Dermis blood vessel endothelial cell (primary cell): ENCODE data around the gene FBXO31. TPM values are rescaled to one million over a fixed set of nuclear protein-coding genes. Genes with fewer than 3 reads are reported as not detected.
A peak's percentile ranks its signal among the peaks of the same experiment; 100 is the strongest.

Source experiments
- DNase-seq: peaks from one replicate; pipeline ENCODE4 v3.0.0; 2010
- total RNA-seq: library from RNA; depleted of rRNA; stranded (reverse); fragments of >200 nt; gene quantifications from 2 replicates; pipeline ENCODE4 v1.2.3, GENCODE V29; 2014

The FBXO31 gene
- total RNA-seq, 1 donor from 2014 or later: 36.1 TPM

GRCh38 chr16:87323727-87324410 is 59.7 kb downstream of the FBXO31 start:
- DNase-seq: no peak

- DNase-seq: no peak
Measured at GRCh38 chr16:87322833-87323726, 60.5 kb downstream of the FBXO31 start.

GRCh38 chr16:87322360-87322759 is 61.2 kb downstream of the FBXO31 start:
- DNase-seq: no peak

- no peak for DNase-seq
Measured at GRCh38 chr16:87321336-87322107, 62.1 kb downstream of the FBXO31 start.

GRCh38 chr16:87320510-87321227 is 62.9 kb downstream of the FBXO31 start:
- DNase-seq: no peak

GRCh38 chr16:87319997-87320491 is 63.5 kb downstream of the FBXO31 start:
- peak; percentile 21 for DNase-seq

GRCh38 chr16:87319011-87319410 is 64.6 kb downstream of the FBXO31 start:
- DNase-seq: no peak

- DNase-seq: peak; percentile 66
Measured at GRCh38 chr16:87317750-87318644, 65.6 kb downstream of the FBXO31 start.

GRCh38 chr16:87316923-87317749 is 66.4 kb downstream of the FBXO31 start, which contains the start of gene C16orf95:
C16orf95 (minus strand) TSS chr16:87317392; CDS start chr16:87317242, 150 bp downstream.
- DNase-seq: peak; percentile 97

GRCh38 chr16:87316450-87316922 is 67.1 kb downstream of the FBXO31 start:
- no peak for DNase-seq

- DNase-seq: no peak
Measured at GRCh38 chr16:87314990-87315420, 68.6 kb downstream of the FBXO31 start.

- no peak for DNase-seq
Measured at GRCh38 chr16:87312008-87312407, 71.6 kb downstream of the FBXO31 start.

GRCh38 chr16:87311387-87311786 is 72.2 kb downstream of the FBXO31 start:
- no peak for DNase-seq

GRCh38 chr16:87310610-87311009 is 73.0 kb downstream of the FBXO31 start:
- DNase-seq: no peak

GRCh38 chr16:87309620-87310525 is 73.7 kb downstream of the FBXO31 start:
- no peak for DNase-seq

- no peak for DNase-seq
Measured at GRCh38 chr16:87308826-87309225, 74.8 kb downstream of the FBXO31 start.

GRCh38 chr16:87306516-87306915 is 77.1 kb downstream of the FBXO31 start:
- DNase-seq: no peak

- no peak for DNase-seq
Measured at GRCh38 chr16:87305505-87306391, 77.8 kb downstream of the FBXO31 start.
